Esophagus muscularis mucosa (tissue), 3 donors: ENCODE data around the gene TMPRSS11A.

Source experiments
- POLR2A ChIP-seq: fragments of 450-650 bp; IDR thresholded peaks from one replicate; pipeline ENCODE4 v1.6.1; 2017; ENCODE audit warnings: antibody characterized with exemption, moderate library complexity, mild to moderate bottlenecking, low read depth
- TF ChIP-seq, protein P1 (sequence below), 3 experiments: fragments of 200-600 bp in 2 of 3; fragments of 450-650 bp in 1 of 3; sonication (generic) in 2 of 3; IDR thresholded peaks; one replicate each; pipeline ENCODE4 v1.5.1; 2017 to 2019; ENCODE audit warnings: antibody characterized with exemption in 3 of 3, mild to moderate bottlenecking in 2 of 3, moderate library complexity in 1 of 3

DNA sequence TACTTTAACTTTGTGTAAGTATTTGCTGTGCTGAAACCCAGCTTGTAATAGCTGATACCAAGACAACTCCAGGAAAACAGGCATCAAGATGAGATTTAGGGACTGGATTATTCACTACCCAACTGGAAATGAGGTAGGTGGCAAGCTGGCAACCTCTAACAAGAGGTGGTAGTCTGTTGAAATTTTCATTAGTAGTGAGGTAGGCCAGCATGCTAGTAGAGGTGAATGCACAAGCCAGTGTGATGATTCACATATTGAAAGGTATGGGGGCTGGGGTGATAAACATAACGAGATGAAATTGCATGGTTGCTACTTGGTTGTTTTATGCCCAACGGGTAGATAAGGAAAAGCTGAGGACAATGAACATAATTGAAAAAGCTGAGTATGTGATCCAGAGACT is 71.0 kb downstream of the TMPRSS11A start:
- TF ChIP-seq, protein P1, sequence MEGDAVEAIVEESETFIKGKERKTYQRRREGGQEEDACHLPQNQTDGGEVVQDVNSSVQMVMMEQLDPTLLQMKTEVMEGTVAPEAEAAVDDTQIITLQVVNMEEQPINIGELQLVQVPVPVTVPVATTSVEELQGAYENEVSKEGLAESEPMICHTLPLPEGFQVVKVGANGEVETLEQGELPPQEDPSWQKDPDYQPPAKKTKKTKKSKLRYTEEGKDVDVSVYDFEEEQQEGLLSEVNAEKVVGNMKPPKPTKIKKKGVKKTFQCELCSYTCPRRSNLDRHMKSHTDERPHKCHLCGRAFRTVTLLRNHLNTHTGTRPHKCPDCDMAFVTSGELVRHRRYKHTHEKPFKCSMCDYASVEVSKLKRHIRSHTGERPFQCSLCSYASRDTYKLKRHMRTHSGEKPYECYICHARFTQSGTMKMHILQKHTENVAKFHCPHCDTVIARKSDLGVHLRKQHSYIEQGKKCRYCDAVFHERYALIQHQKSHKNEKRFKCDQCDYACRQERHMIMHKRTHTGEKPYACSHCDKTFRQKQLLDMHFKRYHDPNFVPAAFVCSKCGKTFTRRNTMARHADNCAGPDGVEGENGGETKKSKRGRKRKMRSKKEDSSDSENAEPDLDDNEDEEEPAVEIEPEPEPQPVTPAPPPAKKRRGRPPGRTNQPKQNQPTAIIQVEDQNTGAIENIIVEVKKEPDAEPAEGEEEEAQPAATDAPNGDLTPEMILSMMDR (IDR thresholded peaks at IDR 0.05) = no peak
- no peak for TF ChIP-seq POLR2A
